Thymus (tissue), 11 donors: ENCODE data around the gene RAPGEF1. TPM values are rescaled to one million over a fixed set of nuclear protein-coding genes. Genes with fewer than 3 reads are reported as not detected.
A peak's percentile ranks its signal among the peaks of the same experiment; 100 is the strongest.

Experiments used
- DNase-seq, 9 donors: peaks; one replicate each; pipeline ENCODE4 v3.0.0-alpha.2; 2013; ENCODE audit warnings: low spot score in 9 of 9, low read depth in 6 of 9, missing footprints in 1 of 9
- H3K27ac ChIP-seq, 2 donors: one replicate each; pipeline ENCODE4 v1.5.1; 2013; ENCODE audit warnings: control low read depth in 1 of 2, low read depth in 1 of 2, low read length in 1 of 2, mild to moderate bottlenecking in 1 of 2, moderate library complexity in 1 of 2
- H3K27me3 ChIP-seq, 2 donors: one replicate each; pipeline ENCODE4 v1.5.1; 2013; ENCODE audit warnings: low read length in 1 of 2; ENCODE audit not compliant: control insufficient read depth in 2 of 2, insufficient read depth in 1 of 2
- H3K36me3 ChIP-seq, 2 donors: one replicate each; pipeline ENCODE4 v1.5.1; 2013; ENCODE audit warnings: low read length in 1 of 2, mild to moderate bottlenecking in 1 of 2, moderate library complexity in 1 of 2; ENCODE audit not compliant: control insufficient read depth in 2 of 2, insufficient read depth in 2 of 2
- H3K4me1 ChIP-seq, 2 donors: one replicate each; pipeline ENCODE4 v1.5.1; 2013; ENCODE audit warnings: low read length in 2 of 2; ENCODE audit not compliant: control insufficient read depth in 2 of 2, insufficient read depth in 2 of 2
- H3K4me3 ChIP-seq, 2 donors: one replicate each; pipeline ENCODE4 v1.5.1; 2013; ENCODE audit warnings: low read length in 2 of 2, control low read depth in 1 of 2, mild to moderate bottlenecking in 1 of 2
- H3K9me3 ChIP-seq, 2 donors: one replicate each; pipeline ENCODE4 v1.5.1; 2013; ENCODE audit warnings: low read length in 1 of 2, mild to moderate bottlenecking in 1 of 2; ENCODE audit not compliant: control insufficient read depth in 2 of 2, insufficient read depth in 1 of 2
- WGBS: extraction: QIAGEN DNeasy Blood & Tissue Kit; methylation state at CpG from one replicate; pipeline ENCODE4 v1.1.7; 2013; 5-methylcytosine and 5-hydroxymethylcytosine counted together
- polyA plus RNA-seq: library from polyadenylated mRNA; stranded (reverse); fragments of 200-250 nt; gene quantifications from one replicate; pipeline ENCODE4 v1.2.3, GENCODE V29; 2013
- total RNA-seq: library from RNA; stranded (reverse); fragments of 120-200 nt; gene quantifications from one replicate; pipeline ENCODE4 v1.2.4, GENCODE V29; 2013
- donor health status: healthy.

The RAPGEF1 gene
- total and polyA plus RNA-seq, 2 donors, result 21.6 to 25.9 TPM

DNA sequence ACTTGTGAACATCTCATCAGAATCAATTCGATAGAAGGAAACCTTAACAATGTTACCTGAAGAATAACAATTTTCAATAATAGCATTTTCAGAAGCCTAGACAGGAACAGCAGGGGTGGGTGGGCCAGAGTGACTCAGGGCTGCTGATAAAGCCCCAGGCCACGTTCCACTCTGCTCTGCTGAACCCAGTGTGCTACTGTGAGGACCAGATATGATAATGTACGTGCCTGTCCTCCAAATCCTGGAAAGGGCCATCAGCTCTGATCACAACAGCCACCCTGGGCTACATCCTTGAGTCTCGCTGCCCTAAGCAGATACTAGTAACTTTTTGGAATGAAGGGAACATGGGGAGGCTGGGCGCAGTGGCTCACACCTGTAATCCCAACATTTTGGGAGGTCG lies 103.3 kb downstream of the RAPGEF1 start:
- Histone ChIP-seq H3K9me3 (no peaks in the 10 kb centered on the region), H3K27me3 (no peaks in the 10 kb centered on the region), H3K4me3 (no peak overlapping the region), H3K4me1 (peaks cover 0 to 20% of the 10 kb centered on the region in 2 donors), H3K36me3 (peaks cover 35 to 52% of the 10 kb centered on the region in 2 donors), H3K27ac (peak overlapping the region in 1 of 2 donors; percentile 12)
- DNase-seq, result no peak
- WGBS, result 97% methylated on average over 6 of the region's 6 CpGs

- Histone ChIP-seq H3K9me3 (no peaks in the 10 kb centered on the region), H3K36me3 (peaks cover 32 to 51% of the 10 kb centered on the region in 2 donors), H3K27ac (peak overlapping the region in 1 of 2 donors; percentile 37), H3K27me3 (no peaks in the 10 kb centered on the region), H3K4me1 (peaks cover 0 to 23% of the 10 kb centered on the region in 2 donors), H3K4me3 (no peak overlapping the region)
- DNase-seq, result no peak
- 97% methylated on average over 5 of the region's 5 CpGs for WGBS
Measured at GRCh38 chr9:131635892-131636291, 104.0 kb downstream of the RAPGEF1 start.

DNA sequence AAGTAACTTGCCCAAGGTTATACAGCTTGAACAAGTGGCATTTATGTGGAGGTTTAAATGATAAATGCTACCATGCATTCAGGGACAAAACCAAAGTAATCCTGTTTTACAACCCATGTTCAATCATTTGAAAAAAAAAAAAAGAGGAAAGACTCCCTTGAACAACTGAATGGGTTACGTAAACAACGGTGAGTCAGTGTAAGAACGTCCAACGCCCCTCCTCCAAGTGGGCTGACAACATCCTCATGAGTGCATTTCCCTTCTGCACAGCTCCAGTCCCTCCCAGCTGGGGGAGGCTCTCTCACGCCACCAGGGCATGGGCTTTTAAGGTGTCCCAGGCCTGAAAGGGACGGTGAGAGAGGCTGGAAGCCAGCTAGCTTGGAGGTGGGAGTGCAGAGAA lies 104.6 kb downstream of the RAPGEF1 start:
- H3K4me1 ChIP-seq, result peaks cover 0 to 19% of the 10 kb centered on the region in 2 donors
- no peak overlapping the region for H3K4me3 ChIP-seq
- H3K27ac ChIP-seq, result peak overlapping the region; percentile 1 to 61
- H3K36me3 ChIP-seq, result peaks cover 33 to 50% of the 10 kb centered on the region in 2 donors
- WGBS, result 47% methylated on average over 6 of the region's 6 CpGs
- H3K27me3 ChIP-seq, result no peaks in the 10 kb centered on the region
- H3K9me3 ChIP-seq, result no peaks in the 10 kb centered on the region
- DNase-seq, result peak in 4 of 9 donors; percentile 29 to 69 (median 44)

GRCh38 chr9:131633491-131634031 lies 106.3 kb downstream of the RAPGEF1 start:
- H3K4me1 ChIP-seq, result peaks cover 0 to 20% of the 10 kb centered on the region in 2 donors
- peaks cover 40 to 49% of the 10 kb centered on the region in 2 donors for H3K36me3 ChIP-seq
- WGBS, result 95% methylated on average over 9 of the region's 9 CpGs
- no peak for DNase-seq
- no peaks in the 10 kb centered on the region for H3K27me3 ChIP-seq
- H3K27ac ChIP-seq, result peak overlapping the region in 1 of 2 donors; percentile 51
- H3K4me3 ChIP-seq, result no peak overlapping the region
- no peaks in the 10 kb centered on the region for H3K9me3 ChIP-seq

- DNase-seq, result no peak
- Histone ChIP-seq H3K9me3 (no peaks in the 10 kb centered on the region), H3K27ac (no peak overlapping the region), H3K4me1 (peaks cover 0 to 34% of the 10 kb centered on the region in 2 donors), H3K36me3 (peaks cover 34 to 51% of the 10 kb centered on the region in 2 donors), H3K27me3 (no peaks in the 10 kb centered on the region), H3K4me3 (no peak overlapping the region)
- WGBS, result 93% methylated on average over 13 of the region's 13 CpGs
Measured at GRCh38 chr9:131631306-131631705, 108.6 kb downstream of the RAPGEF1 start.

- Histone ChIP-seq H3K27me3 (no peaks in the 10 kb centered on the region), H3K36me3 (peaks cover 41 to 51% of the 10 kb centered on the region in 2 donors), H3K9me3 (no peaks in the 10 kb centered on the region), H3K27ac (peak overlapping the region; percentile 64 to 80), H3K4me3 (no peak overlapping the region), H3K4me1 (peaks cover 0 to 38% of the 10 kb centered on the region in 2 donors)
- WGBS, result 91% methylated on average over 15 of the region's 15 CpGs
- peak in 1 of 9 donors; percentile 41 for DNase-seq
Measured at GRCh38 chr9:131630205-131630831, 109.6 kb downstream of the RAPGEF1 start.

- no peaks in the 10 kb centered on the region for H3K9me3 ChIP-seq
- WGBS, result 95% methylated on average over 4 of the region's 4 CpGs
- peaks cover 0 to 35% of the 10 kb centered on the region in 2 donors for H3K4me1 ChIP-seq
- H3K27me3 ChIP-seq, result no peaks in the 10 kb centered on the region
- peaks cover 46 to 53% of the 10 kb centered on the region in 2 donors for H3K36me3 ChIP-seq
- H3K4me3 ChIP-seq, result no peak overlapping the region
- H3K27ac ChIP-seq, result peak overlapping the region; percentile 64 to 80
- DNase-seq, result no peak
Measured at GRCh38 chr9:131629825-131630204, 110.1 kb downstream of the RAPGEF1 start.

- no peak for DNase-seq
- WGBS, result 99% methylated on average over 4 of the region's 4 CpGs
- Histone ChIP-seq H3K27me3 (no peaks in the 10 kb centered on the region), H3K36me3 (peaks cover 51 to 56% of the 10 kb centered on the region in 2 donors), H3K4me3 (no peak overlapping the region), H3K9me3 (no peaks in the 10 kb centered on the region), H3K27ac (peak overlapping the region in 1 of 2 donors; percentile 15), H3K4me1 (peaks cover 0 to 32% of the 10 kb centered on the region in 2 donors)
Measured at GRCh38 chr9:131629226-131629500, 110.7 kb downstream of the RAPGEF1 start.

GRCh38 chr9:131628459-131629225 lies 111.2 kb downstream of the RAPGEF1 start:
- 97% methylated on average over 19 of the region's 19 CpGs for WGBS
- H3K27me3 ChIP-seq, result no peaks in the 10 kb centered on the region
- peaks cover 0 to 31% of the 10 kb centered on the region in 2 donors for H3K4me1 ChIP-seq
- peaks cover 52 to 56% of the 10 kb centered on the region in 2 donors for H3K36me3 ChIP-seq
- no peak overlapping the region for H3K4me3 ChIP-seq
- H3K27ac ChIP-seq, result peak overlapping the region; percentile 68 to 73
- no peaks in the 10 kb centered on the region for H3K9me3 ChIP-seq
- no peak for DNase-seq
